GM19324 (cell line): ENCODE data around the gene POU3F3.

Source experiments
- ATAC-seq: cut with Tn5 transposase; IDR thresholded peaks from one replicate; pipeline ENCODE4 v1.9.1; 2021; ENCODE audit warnings: mild to moderate bottlenecking, moderate library complexity; ENCODE audit not compliant: unreplicated experiment, low FRiP score

Gene POU3F3

DNA sequence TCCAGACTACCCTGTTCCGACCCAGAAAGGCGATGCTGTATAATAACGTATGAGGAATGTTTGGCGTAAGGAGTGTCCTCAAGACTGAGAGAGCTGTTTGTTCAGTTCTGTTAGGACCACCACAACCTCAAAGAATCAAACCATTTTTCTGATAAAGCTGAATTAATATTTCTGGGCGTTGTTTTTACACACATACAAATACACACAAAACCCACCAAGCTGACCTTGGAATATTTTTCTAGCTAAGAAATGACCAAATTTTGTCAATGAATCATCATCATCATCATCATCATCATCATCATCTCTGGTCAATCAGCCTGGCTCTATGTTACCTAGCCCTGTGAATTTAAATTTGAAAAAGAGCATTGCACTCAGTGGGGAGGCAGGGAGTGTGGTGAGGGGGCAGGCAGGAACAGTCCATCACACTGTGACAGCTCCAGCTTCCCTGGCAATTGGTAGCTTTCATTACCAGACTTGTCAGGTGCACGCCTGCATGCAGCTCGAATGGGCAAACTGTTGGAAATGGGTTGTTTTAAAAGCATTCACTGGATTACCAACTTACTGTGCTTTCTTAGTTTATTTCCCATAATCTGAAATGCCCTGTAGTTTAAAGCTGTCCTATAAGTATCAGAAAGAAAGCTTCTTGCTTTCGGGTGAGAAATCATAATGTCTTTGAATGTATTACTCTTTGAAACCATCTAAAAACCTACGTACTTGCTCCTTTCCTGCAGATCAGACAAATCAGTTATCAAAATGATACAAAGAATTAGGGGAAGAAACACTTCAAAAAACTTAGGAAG is 6.9 kb upstream of the POU3F3 start:
- no peak for ATAC-seq

DNA sequence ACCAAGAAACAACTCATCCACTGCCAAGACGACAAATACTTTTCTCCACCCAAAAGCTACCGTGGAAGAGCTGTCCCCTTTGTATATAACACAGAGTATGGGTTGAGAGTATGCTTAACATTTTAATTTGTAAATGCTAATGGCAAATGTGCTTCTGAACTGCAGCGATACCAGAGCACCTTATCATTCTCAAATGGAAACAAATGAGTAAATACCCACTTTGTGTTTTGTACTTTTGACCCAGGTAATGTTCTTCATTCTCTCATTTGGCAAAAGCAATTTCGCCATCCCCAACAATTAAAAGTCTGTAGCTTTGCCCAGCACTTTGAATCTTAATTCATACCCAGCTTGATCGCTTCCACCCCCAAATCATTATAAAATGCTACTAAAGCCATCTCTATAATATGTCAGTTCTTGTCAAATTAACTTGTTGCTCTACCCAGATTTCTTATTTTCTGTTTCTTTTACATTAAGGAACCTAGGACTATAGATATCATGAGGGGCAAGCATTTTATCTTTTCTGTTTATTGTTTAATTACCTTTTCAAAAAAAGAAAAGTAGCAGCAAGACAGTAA is 6.2 kb upstream of the POU3F3 start:
- ATAC-seq, result no peak

DNA sequence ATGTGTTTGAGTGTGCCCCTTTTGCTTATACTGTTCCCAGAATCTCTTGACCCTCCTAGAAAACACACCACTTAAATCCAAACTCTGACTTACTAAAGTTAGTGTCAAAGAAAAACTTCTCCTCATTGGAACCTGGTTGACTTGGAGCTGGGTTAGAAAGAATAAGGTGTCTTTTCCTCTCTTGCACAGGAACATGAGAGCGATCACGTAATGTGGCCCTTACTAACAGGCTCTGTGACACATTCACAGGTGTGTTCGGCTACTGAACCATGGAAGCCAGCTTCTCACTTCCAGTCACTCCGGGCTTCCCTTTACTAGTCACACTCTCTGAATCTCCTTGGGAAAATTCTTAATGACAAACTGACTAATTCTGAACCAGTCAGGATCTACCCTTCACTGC is 5.4 kb upstream of the POU3F3 start:
- ATAC-seq, result no peak

DNA sequence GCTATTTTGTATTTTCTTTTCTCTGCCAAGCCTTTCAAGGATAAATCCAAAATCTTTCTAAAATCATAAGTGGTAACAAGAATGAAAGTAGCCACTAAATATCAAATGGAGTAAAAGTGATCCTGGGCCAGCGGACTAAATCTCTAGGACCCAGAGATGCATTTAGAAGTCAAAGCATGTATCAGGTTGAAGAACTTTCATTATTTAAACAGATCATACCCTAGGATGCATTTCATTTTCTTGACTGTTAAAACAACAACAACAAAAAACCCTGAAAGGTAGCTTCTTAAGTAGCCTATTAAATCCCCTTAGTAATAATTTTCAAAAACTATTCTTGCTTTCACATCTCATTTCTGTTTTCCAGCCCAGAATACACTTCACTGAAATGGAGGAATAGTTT is 4.8 kb upstream of the POU3F3 start:
- no peak for ATAC-seq

DNA sequence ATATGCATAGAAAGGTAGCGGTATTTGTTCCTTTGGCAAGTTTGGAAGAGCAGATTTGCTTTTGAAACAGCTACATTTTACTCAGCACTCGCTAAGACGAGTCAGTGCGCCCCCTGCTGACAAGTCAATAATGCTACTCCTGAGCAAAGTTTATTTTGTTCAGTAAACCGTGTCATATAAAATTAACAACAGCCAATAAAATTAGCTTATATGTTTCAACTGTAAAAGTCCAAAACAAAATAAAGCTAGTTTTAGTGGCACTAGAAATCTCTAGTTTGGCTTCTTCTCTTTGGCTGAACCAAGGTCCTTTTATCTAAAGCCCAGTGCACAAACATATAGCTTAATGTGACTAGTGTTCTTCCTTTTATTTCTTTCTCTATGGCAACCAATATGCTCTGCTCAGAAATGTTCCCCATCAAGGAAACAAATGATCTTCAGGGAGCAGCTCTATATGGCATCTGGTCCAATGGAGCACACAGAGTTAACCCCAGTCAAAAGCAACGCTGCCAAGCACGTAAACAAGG is 4.2 kb upstream of the POU3F3 start:
- no peak for ATAC-seq

DNA sequence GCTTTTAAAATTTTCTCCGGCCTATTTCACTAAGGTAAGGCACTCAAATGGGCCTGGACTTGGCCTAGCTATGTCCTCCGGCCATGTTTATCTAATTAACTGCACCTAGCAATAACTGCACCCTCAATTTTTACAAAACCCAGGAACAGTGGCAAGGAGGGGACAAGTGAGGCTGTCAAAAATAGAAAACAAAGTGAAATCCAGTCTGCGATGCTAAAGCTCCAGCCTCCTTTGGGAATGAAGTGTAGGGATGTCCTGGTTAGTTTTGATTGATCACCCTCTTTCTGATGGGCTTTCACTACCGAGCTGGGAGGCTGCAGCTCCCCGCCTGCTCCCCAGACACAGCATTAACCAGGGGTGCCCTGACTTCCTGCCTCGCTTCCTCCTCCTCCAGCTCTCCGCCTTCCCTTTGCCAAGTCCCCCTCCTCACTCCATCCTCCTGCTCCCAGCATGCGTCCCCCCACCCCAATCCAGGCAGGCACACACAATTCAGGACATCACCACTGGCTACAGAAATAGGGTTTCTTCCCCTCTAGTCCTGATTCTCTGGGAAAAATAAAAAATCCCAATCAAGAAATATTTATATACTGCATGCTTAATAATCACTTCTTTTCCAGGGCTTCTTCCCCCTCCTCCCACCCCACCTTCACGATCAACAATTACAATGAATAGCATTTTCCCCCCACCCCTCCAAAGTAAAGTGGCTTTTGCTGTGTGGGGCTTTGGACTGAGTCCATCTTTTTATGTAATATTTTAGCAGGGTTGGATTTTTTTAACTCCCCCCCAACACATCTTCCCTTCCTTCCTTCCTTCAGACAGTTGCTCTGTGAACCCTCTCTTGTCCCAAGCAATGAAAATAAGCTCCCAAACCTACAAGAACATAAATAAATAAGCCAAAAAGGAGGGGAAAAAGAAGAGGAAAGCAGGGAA is 3.3 kb upstream of the POU3F3 start:
- ATAC-seq, result no peak

DNA sequence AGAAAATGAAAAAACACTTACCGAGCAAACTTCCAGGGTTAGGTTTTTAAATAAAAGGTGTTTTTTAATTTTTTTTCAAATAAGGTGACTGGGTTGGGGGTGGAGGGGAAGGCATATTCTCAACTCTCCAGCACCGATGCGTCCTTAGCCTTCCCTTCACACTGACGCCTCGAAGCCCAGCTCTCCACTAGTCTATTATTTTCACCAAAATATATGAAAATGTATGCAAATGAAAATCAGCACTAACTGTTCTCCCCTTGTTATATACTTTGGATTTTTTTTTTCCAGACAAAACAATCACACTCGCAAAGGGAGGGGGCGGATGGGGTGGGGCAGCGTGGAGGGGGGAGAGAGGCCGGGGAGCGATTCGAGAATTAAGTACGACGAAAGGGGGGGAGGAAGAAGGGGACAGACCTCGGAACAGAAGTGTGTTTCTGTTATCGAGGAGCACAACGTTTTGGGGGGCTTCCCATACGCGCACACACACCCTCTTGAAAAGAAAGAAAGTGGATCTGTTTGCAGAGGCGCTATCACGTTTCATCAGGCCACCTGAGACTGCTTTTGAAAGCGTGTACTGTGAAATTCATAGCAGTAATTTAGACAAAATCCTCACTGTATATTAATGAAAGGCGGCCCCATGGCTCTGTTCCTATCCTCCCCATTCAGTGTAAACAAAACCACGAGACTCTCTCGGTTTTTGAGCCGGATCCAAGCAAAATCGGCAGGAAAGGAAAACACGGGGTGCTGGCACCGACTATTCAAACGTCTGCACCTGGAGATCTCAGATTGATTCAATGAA is 2.4 kb upstream of the POU3F3 start:
- no peak for ATAC-seq

DNA sequence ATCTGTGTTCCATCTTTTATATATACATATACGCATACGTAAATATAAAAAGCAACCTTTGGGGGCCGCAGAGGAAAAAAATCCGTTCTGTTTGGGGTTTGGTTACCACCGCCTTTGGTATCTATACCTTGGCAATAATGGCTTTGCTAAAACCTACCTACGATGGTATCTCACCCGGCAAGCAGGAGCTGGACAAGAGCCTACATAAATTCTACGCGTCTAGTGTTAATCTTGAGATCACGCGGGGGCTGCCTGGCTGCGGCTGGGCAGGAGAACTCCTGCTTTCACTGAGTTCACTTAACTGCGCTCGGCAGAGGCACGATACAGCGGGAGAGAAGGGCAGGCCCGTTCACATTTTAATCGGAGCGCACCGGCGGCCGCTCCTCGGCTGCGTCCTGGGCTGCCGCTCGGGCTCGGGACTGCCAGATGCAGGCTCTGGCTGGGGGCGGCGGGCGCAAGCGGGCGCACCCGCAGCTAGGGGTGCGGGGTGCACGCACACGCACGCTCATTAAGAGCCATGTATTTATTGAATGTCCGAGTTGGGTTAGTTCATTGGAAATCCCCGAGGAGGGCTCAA is 1.7 kb upstream of the POU3F3 start:
- no peak for ATAC-seq

DNA sequence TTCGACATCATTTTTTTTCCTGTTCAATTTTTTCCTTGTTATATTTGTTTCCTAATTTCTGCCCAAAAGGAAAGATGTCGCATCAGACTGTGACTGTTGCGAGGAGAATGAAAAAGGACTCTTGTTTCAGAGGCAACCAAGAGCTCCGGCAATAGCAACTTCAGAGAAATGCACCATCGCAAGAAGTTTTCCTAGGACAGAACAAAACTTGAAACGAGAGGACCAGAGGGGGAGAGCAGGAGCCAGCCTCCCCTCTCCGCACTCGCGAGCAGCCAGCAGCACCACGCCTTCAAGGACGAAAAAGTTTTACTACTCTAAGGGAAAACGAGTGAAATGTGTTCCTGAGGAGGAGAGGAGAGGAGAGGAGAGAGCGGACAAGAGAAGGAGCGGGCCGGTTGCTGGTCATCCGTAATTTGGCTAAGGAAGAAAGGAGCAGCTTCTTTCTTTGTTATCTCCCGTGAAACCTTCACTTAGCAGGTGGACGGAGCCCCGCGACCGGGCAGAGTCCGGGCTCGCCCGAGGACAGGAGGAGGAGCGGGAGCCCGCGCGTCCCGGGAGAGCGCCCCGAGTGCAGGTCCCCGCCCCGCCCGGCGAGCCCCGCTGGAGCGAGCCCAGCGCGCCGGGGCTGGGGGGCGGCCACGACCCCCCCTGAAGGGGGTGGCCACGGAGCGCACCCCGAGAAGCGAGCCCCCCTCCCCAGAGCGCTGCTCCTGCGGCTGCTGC is 744 bp downstream of the POU3F3 start:
- ATAC-seq, result no peak

DNA sequence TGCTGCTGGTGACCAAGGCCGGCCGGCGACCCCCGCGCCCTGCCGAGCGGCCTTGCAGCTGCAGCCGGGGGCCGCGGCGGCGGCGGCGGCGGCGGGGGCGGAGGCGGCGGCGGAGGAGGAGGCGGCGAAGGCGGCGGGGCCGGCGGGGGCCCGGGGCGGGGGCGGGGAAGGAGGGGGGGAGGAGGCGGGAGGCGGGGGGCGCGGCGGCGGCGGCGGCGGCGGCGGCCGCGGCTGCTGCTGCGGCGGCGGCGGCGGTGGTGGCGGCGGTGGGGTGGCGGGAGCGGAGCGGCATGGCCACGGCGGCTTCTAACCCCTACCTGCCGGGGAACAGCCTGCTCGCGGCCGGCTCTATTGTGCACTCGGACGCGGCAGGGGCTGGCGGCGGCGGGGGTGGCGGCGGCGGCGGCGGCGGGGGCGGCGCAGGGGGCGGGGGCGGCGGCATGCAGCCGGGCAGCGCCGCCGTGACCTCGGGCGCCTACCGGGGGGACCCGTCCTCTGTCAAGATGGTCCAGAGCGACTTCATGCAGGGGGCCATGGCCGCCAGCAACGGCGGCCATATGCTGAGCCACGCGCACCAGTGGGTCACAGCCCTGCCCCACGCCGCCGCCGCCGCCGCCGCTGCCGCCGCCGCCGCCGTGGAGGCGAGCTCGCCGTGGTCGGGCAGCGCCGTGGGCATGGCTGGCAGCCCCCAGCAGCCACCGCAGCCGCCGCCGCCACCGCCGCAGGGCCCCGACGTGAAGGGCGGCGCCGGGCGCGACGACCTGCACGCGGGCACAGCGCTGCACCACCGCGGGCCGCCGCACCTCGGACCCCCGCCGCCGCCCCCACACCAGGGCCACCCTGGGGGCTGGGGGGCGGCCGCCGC is 1.5 kb downstream of the POU3F3 start:
- ATAC-seq, result no peak

DNA sequence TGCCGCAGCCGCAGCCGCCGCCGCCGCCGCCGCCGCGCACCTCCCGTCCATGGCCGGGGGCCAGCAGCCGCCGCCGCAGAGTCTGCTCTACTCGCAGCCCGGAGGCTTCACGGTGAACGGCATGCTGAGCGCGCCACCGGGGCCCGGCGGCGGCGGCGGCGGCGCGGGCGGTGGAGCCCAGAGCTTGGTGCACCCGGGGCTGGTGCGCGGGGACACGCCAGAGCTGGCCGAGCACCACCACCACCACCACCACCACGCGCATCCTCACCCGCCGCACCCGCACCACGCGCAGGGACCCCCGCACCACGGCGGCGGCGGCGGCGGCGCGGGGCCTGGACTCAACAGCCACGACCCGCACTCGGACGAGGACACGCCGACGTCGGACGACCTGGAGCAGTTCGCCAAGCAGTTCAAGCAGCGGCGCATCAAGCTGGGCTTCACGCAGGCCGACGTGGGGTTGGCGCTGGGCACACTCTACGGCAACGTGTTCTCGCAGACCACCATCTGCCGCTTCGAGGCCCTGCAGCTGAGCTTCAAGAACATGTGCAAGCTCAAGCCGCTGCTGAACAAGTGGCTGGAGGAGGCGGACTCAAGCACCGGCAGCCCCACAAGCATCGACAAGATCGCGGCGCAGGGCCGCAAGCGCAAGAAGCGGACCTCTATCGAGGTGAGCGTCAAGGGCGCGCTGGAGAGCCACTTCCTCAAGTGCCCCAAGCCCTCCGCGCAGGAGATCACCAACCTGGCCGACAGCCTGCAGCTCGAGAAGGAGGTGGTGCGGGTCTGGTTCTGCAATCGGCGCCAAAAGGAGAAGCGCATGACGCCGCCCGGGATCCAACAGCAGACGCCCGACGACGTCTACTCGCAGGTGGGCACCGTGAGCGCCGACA is 2.4 kb downstream of the POU3F3 start:
- ATAC-seq, result no peak

DNA sequence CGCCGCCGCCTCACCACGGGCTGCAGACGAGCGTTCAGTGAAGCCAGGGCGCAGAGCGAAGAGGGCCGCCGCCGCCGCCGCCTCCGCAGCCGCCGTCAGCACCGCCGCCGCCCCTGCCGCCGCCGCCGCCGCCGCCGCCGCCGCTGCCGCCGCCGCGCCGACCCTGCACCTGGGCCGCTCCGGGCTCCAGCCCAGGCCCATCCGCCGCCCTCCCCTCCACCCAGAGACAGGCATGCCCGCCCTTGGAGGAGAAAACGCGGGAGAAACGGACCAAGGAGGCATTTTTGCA is 3.0 kb downstream of the POU3F3 start:
- ATAC-seq, result no peak

DNA sequence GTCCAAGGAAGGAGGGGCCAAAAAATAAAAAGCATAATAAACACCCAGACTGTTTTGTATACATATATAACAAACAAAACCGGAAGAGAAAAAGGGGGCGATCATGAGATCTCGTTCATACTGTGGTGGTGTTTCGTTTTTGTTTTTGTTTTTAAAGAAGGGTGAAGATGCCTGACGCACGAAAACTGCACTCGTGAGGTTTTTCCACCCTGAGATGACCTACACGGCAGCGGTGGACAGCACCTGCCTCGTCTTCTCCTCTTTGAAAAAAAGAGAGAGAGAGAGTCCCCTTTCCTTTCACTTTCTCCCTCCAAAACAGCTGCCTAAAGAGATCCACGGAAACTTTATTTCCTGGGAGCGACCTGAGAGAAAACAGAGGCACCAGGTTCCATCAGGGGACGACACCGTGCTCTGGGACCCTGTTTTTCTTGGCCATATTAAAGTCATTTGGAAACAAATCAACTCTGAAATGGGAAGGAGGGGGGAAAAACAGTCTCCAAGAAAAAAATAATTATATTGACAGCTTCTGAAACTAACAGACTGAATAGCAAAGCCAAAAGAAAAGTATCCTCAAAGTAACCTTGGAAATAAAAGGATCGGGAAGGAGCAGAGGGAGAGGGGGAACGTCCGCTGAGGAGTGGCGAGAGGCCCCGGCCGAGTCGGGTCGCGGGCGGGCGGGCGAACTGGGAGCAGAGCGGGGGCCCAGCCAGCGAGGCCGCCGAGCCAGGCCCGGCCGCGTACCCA is 3.5 kb downstream of the POU3F3 start:
- ATAC-seq, result peak; percentile 47

DNA sequence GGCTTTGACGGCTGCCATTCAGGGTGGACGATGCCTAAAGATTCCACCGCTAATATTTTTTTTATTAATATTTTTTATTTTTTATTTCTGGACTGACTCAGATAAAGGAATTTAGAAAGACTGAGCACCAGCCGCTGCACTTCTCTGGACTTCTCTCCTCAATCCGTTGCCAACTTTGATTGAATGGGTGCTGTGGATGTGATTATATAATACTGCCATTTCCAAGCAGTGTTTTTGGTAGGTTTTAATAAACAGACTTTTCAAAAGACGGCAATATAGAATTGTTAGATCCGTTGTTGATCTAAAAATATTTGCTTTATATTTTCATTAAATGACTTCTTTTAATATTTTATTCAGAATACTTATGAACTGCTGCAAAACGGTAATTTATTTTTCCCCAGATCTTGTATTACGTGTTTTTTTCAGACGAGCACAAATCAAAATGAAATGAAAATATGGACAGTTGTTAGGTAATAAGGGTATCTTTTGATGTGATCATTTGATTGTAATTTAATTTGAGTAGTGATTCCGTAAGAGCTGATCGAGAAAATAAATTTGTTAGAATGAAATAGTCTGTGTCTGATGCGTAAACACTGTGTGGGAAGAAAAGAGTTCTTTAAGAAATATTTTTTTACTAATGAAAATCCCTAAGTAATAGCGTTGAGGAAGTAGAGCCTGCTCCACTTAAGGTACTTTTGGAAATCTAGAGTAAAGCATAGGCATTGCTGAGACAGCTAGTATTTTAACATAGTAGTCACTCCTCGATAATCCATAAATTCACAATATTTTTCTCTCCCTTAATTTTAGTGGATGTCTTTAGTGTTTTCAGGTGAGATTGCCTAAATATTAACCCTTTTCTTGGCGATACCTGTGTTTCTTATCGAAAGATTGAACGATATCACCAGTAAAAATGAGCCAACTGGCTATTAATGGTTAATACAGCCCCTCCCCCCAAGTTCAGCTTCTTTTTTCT is 4.4 kb downstream of the POU3F3 start:
- no peak for ATAC-seq

DNA sequence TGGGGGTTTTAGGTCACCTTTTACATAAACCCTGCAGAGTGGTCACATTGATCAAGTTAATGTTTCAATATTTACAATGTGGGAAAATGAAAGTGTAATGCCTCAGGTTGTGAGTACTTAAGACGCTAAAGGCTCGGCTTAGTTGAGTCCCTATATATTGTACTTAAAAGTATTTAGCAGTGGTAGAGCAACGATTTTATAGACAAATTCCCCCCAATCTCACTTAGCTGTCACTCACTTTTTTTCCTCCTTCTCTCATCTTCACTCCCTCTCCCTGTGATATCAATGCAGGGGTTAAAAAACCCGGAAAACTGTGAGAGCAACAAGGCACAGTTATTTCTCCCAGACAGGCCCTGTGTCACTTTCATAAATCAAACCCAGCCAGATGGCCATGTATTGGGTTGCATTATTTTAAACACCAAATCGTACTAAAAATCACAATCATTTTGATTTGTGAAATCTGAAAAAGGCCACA is 5.4 kb downstream of the POU3F3 start:
- no peak for ATAC-seq
